Camera-type eye (tissue), 1 donor: Measurements from ENCODE around the gene GJC2. TPM values are rescaled to one million over a fixed set of nuclear protein-coding genes. Genes with fewer than 3 reads are reported as not detected.

Experiments used
- total RNA-seq: library from RNA; depleted of rRNA; stranded (reverse); fragments of >200 nt; gene quantifications from one replicate; pipeline ENCODE4 v1.2.3, GENCODE V29; 2014

GJC2 gene
- 2.1 TPM for total RNA-seq

GRCh38 chr1:228149406-228150119 lies at the start of gene GJC2:
Gene GJC2 (plus strand): TSS chr1:228149930. CDS start chr1:228157759, 7,829 bp downstream.

GRCh38 chr1:228102791-228103620 lies 46.7 kb upstream of the GJC2 start, which contains the start of gene C1orf35:
Gene C1orf35 (minus strand): TSS chr1:228103325. CDS start chr1:228103227, 98 bp downstream.

DNA sequence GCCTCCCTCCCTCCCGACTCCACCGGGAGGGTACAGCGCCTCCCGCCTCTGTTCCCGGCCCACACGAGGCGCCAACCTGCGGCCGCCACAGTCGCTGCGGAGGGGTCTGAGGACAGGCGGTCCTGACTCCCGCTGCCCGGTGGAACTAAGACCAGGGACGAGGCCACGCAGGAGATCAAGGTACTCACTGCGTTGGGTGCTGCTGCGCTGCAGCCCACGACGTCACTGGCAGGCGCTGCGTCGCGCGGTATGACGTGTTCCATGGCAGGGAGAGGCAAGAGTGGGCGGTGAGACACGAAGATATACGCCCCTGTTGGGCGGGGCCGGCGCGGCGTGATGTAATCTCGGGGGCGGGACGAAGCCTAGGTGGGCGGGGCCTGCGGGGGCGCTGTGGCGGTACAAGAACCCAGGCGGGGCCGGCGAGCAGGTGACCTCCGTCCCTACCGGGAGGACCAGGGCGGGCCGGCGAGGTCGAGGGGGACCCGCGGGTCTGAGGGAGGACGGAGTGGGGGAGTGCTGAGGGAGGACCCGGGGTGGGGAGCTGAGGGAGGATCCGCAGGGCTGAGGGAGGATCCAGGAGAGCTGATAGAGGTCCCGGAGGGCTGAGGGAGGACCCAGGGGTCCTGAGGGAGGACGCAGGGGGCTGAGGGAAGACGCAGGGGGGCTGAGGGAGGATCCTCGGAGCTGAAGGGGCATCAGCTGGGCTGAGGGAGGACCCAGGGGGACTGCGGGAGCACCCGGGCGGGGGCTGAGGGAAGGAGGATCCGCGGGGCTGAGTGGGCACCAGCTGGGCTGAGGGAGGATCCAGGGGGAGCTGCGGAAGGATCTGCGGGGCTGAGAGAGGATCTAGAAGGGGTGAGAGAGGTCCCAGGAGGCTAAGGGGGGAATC lies 40.4 kb upstream of the GJC2 start, which contains the start of gene MRPL55:
Gene MRPL55 (minus strand): TSS at position 227 of the 889 bp plus-strand sequence. CDS start 1,039 bp downstream, outside the sequence.

DNA sequence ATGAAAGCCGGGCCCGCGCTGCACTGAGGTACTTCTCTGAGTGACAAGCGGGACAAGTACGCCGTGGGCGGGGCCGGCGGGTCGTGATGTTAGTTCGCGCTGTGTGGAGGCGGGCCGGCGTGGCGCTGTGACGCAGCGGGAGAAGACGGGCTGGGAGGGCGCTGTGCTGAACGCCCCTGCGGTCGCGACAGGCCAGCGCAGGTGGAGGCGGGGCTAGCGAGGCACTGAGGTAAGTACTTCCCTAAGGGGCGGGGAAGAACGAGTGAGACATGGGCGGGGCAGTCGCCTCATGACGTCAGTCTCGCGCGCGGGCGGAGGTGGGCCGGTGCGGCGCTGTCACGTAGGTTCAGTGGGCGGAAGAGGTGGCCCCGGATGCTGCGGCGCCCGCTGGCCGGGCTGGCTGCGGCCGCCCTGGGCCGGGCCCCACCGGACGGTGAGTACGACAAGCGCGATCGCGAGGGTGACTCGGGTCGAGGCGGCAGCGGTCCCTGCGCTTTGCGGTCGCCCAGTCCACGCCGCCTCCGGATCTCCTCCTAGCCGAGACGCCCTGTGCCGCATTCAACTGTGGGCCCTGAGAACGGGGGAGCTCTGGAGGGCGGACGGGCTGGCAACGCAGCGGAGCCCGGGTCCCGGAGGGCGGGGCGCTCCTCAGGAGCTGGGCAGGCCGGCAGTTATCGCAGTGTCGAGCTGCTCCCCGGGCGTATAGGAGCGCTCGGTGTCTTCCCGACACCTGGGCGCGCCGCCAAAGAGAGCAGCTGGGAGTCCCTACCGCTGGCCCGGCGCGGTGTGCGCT lies 9.6 kb upstream of the GJC2 start, which contains the start of gene GUK1:
Gene GUK1 (plus strand): TSS at position 349 of the 793 bp plus-strand sequence. CDS start 24 bp downstream, at position 373.

DNA sequence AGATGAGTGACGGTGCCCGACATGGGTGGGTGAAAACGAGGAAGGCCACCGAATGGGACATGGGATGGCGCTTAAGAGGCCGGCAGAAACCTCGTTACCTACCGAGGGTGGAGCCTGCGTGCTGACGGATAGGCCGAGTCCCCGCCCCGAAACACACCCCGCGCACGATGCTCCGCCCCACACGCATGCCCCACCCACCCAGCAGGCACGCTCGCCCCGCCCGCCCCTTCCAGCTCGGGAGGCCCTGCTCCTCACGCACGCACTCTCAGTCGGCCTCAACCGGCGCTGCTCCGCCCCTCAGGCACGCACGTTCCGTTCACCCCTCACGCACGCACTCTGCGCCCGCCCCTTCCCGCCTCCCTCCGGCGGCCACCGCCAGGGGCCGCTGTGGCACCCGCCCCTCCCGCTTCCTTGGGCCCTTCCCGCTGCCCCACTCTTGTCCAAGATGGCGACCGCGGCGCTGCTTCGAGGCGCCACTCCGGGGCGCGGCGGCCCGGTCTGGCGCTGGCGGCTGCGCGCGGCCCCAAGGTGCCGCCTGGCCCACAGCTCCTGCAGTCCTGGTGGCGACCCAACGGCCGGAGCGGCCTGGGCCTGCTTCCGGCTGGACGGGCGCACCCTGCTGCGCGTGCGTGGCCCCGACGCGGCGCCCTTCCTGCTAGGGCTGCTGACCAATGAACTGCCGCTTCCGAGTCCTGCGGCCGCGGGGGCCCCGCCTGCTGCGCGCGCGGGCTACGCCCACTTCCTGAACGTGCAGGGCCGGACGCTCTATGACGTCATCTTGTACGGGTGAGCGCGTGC lies 15.8 kb downstream of the GJC2 start, which contains the start of gene IBA57:
Gene IBA57 (plus strand): TSS at position 433 of the 798 bp plus-strand sequence. CDS start 13 bp downstream, at position 446.

DNA sequence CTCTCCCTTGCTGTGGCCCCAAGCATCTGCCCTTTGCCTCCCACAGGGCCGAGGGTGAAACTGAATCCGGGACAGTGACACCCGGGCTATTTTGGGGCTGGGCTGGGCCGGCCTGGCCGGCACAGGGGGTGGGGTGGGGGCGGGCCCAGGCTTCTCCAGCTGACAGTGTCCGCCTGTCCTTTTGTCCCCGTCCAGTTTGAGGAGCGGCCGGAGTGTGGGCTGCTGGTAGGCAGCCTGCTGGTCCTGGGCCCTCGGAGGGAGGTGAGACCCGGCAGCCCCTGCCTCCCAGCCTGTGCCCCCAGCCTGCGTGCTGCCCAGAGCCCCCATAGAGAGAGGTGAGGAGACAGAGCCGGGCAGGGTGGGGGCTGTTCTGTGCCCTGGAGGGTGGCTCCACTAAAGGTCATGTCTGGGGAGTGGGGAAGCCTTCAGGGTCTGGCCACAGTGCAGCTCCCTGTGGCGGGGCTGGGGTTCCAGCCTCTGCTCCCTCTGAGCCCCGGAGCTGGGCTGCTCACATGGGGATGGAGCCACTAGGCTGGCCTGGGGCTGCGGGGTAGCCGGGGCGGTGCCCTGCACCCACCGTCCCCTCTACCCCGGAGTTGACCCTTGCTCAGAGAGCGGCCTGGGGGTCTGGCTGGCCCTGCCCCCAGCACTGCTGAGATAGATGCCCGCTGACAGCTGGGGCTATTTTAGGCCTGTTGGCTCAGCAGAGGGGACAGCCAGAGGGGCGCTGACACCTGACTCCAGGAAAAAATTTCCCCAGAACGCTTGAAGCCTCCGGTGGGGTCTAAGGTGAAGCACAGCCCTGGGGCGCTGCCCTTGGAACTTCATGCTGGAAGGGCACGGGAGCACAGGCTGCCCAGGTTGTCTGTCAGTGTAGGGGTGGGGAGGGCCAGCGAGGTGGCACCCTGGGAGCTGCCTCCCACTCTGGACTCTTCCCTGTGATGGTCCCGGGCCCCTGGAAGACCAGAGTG lies 58.4 kb downstream of the GJC2 start, which contains the start of gene OBSCN:
Gene OBSCN (plus strand): TSS at position 194 of the 971 bp plus-strand sequence. CDS start 3,740 bp downstream, outside the sequence.

Other genes starting within 250 kb of the GJC2 start
- gene WNT9A, start 202.0 kb upstream of the GJC2 start, total RNA-seq, result 4.3 TPM
- gene WNT3A, start 142.9 kb upstream of the GJC2 start, total RNA-seq, result 0.22 TPM
- gene ARF1, start 67.2 kb upstream of the GJC2 start, total RNA-seq, result 184 TPM
- gene C1orf35, start 46.6 kb upstream of the GJC2 start, total RNA-seq, result 14.3 TPM
- gene MRPL55, start 40.6 kb upstream of the GJC2 start, total RNA-seq, result 36.6 TPM
- 185 TPM for gene GUK1, start 9.7 kb upstream of the GJC2 start, total RNA-seq
- 13.7 TPM for gene IBA57, start 15.9 kb downstream of the GJC2 start, total RNA-seq
- 86.5 TPM for gene OBSCN, start 58.1 kb downstream of the GJC2 start, total RNA-seq